Common myeloid progenitor, CD34-positive (primary cell): ENCODE data around the gene APOD.

Experiments used
- CTCF ChIA-PET: fragments of 350-600 bp; sonication (Branson Sonifier 250); formaldehyde crosslinking; loops from one replicate; lab custom pipeline; 2021; ENCODE audit warnings: antibody characterized with exemption; lab: Charles Lee
- POLR2A ChIA-PET: fragments of 350-600 bp; sonication (Branson Sonifier 250); formaldehyde crosslinking; loops from one replicate; lab custom pipeline; 2021; ENCODE audit warnings: antibody characterized with exemption; lab: Charles Lee
- DNase-seq, 3 donors: peaks; one replicate each; pipeline versions ENCODE4 v3.0.0 to v3.0.0-alpha.2; 2013
- H3K27ac ChIP-seq, 2 experiments: 1 replicate in 1 of 2; 2 replicates in 1 of 2; pipeline ENCODE4 v1.7.0; 2013; ENCODE audit warnings: inconsistent platforms in 2 of 2, low read length in 2 of 2, mild to moderate bottlenecking in 2 of 2, low read depth in 1 of 2, moderate library complexity in 1 of 2; ENCODE audit not compliant: severe bottlenecking in 2 of 2, insufficient read depth in 1 of 2, poor library complexity in 1 of 2
- H3K27me3 ChIP-seq, 5 experiments: replicated peaks in 2 of 5; 1 replicate in 3 of 5; 2 replicates in 2 of 5; pipeline versions ENCODE4 v1.6.1 to v1.7.0; 2013; ENCODE audit warnings: low read length in 4 of 5, mild to moderate bottlenecking in 2 of 5, moderate library complexity in 2 of 5, inconsistent platforms in 1 of 5; ENCODE audit not compliant: insufficient read depth in 5 of 5, control insufficient read depth in 4 of 5
- H3K36me3 ChIP-seq, 4 experiments: 1 replicate in 2 of 4; 2 replicates in 2 of 4; pipeline versions ENCODE4 v1.6.1 to v1.7.0; 2013; ENCODE audit warnings: low read length in 3 of 4, control low read depth in 1 of 4, mild to moderate bottlenecking in 1 of 4; ENCODE audit not compliant: control insufficient read depth in 4 of 4, insufficient read depth in 4 of 4
- H3K4me1 ChIP-seq, 4 experiments: 1 replicate in 3 of 4; 2 replicates in 1 of 4; pipeline versions ENCODE4 v1.6.1 to v1.7.1; 2013; ENCODE audit warnings: low read length in 3 of 4, mild to moderate bottlenecking in 3 of 4, control low read depth in 1 of 4, inconsistent platforms in 1 of 4, moderate library complexity in 1 of 4; ENCODE audit not compliant: control insufficient read depth in 4 of 4, insufficient read depth in 4 of 4; ENCODE audit errors: control extremely low read depth in 1 of 4
- H3K4me3 ChIP-seq, 7 experiments: 1 replicate in 4 of 7; 2 replicates in 3 of 7; pipeline versions ENCODE4 v1.5.1 to v1.7.0; 2013; ENCODE audit warnings: mild to moderate bottlenecking in 7 of 7, low read length in 6 of 7, moderate library complexity in 6 of 7, inconsistent platforms in 2 of 7, low read depth in 2 of 7, control low read depth in 1 of 7; ENCODE audit not compliant: insufficient read depth in 4 of 7, control insufficient read depth in 1 of 7; ENCODE audit errors: extremely low read depth in 1 of 7
- H3K9me3 ChIP-seq, 5 experiments: 1 replicate in 4 of 5; 2 replicates in 1 of 5; pipeline versions ENCODE4 v1.6.1 to v1.7.1; 2013; ENCODE audit warnings: low read length in 4 of 5, mild to moderate bottlenecking in 2 of 5, inconsistent platforms in 1 of 5, low read depth in 1 of 5, moderate library complexity in 1 of 5; ENCODE audit not compliant: control insufficient read depth in 4 of 5, insufficient read depth in 2 of 5; ENCODE audit errors: control extremely low read depth in 1 of 5
- WGBS: methylation state at CpG from one replicate; pipeline ENCODE4 v1.1.5; 2013; ENCODE audit not compliant: insufficient coverage; 5-methylcytosine and 5-hydroxymethylcytosine counted together

Gene APOD

GRCh38 chr3:195555110-195555509 lies 28.6 kb downstream of the APOD start:
- DNase-seq: no peak
- Histone ChIP-seq H3K9me3 (no peaks in the 10 kb centered on the region), H3K27ac (no peak overlapping the region), H3K36me3 (no peaks in the 10 kb centered on the region), H3K4me3 (no peak overlapping the region), H3K4me1 (peaks cover 2 to 8% (median 8%) of the 10 kb centered on the region in 4 experiments), H3K27me3 (peaks cover 0 to 5% (median 0%) of the 10 kb centered on the region in 5 experiments)
- 88% methylated on average over 8 of the region's 8 CpGs for WGBS
- CTCF ChIA-PET: interaction anchor here (1.4 to 1.7 kb wide), 4 partner anchors 11 to 43 kb away, joined by 3 to 4 read pairs (median 4); no protein-coding TSS in a partner anchor
- POLR2A ChIA-PET: interaction anchor here (1.1 kb wide), 1 partner anchor 12 kb away, joined by 3 read pairs; the partner anchor contains the start of gene PPP1R2

GRCh38 chr3:195554458-195554857 lies 29.3 kb downstream of the APOD start:
- Histone ChIP-seq H3K27me3 (peaks cover 0 to 5% (median 0%) of the 10 kb centered on the region in 5 experiments), H3K4me1 (peaks cover 8 to 12% (median 12%) of the 10 kb centered on the region in 4 experiments), H3K9me3 (no peaks in the 10 kb centered on the region), H3K36me3 (no peaks in the 10 kb centered on the region), H3K27ac (no peak overlapping the region), H3K4me3 (no peak overlapping the region)
- POLR2A ChIA-PET: no interaction called here
- WGBS: over 99% methylated on average over 13 of the region's 15 CpGs
- DNase-seq: no peak
- CTCF ChIA-PET: interaction anchor here (1.4 to 1.6 kb wide), 3 partner anchors 11 to 44 kb away, joined by 3 to 4 read pairs (median 3); no protein-coding TSS in a partner anchor

GRCh38 chr3:195553268-195553667 lies 30.5 kb downstream of the APOD start:
- Histone ChIP-seq H3K4me1 (peaks cover 15 to 23% (median 18%) of the 10 kb centered on the region in 4 experiments), H3K27me3 (peaks cover 0 to 5% (median 0%) of the 10 kb centered on the region in 5 experiments), H3K4me3 (no peak overlapping the region), H3K36me3 (no peaks in the 10 kb centered on the region), H3K9me3 (no peaks in the 10 kb centered on the region), H3K27ac (no peak overlapping the region)
- WGBS: 81% methylated on average over 7 of the region's 7 CpGs
- ChIA-PET CTCF (interaction anchor here (0.7 to 1.1 kb wide), 2 partner anchors 13 to 18 kb away, joined by 3 read pairs; no protein-coding TSS in a partner anchor), POLR2A (no interaction called here)
- DNase-seq: no peak

- WGBS: 79% methylated on average over 4 of the region's 7 CpGs
- peaks cover 0 to 8% (median 0%) of the 10 kb centered on the region in 5 experiments for H3K27me3 ChIP-seq
- H3K36me3 ChIP-seq: no peaks in the 10 kb centered on the region
- no peaks in the 10 kb centered on the region for H3K9me3 ChIP-seq
- DNase-seq: no peak
- ChIA-PET POLR2A (interaction anchor here (0.7 kb wide), 1 partner anchor 312 kb away, joined by 5 read pairs; no protein-coding TSS in a partner anchor), CTCF (interaction anchor here (0.9 kb wide), 1 partner anchor 9 kb away, joined by 3 read pairs; no protein-coding TSS in a partner anchor)
- H3K4me1 ChIP-seq: peaks cover 19 to 28% (median 23%) of the 10 kb centered on the region in 4 experiments
- H3K27ac ChIP-seq: no peak overlapping the region
- no peak overlapping the region for H3K4me3 ChIP-seq
Measured at GRCh38 chr3:195551381-195551978, 32.3 kb downstream of the APOD start.

GRCh38 chr3:195550723-195551122 lies 33.0 kb downstream of the APOD start:
- no peak overlapping the region for H3K27ac ChIP-seq
- H3K9me3 ChIP-seq: no peaks in the 10 kb centered on the region
- H3K36me3 ChIP-seq: no peaks in the 10 kb centered on the region
- no peak overlapping the region for H3K4me3 ChIP-seq
- peaks cover 0 to 8% (median 0%) of the 10 kb centered on the region in 5 experiments for H3K27me3 ChIP-seq
- ChIA-PET CTCF (interaction anchor here (0.9 to 1.4 kb wide), 3 partner anchors 9 to 300 kb away, joined by 3 to 4 read pairs (median 3); no protein-coding TSS in a partner anchor), POLR2A (interaction anchor here (0.5 to 0.7 kb wide), 2 partner anchors 21 to 311 kb away, joined by 4 to 5 read pairs; no protein-coding TSS in a partner anchor)
- no peak for DNase-seq
- H3K4me1 ChIP-seq: peaks cover 23 to 36% (median 30%) of the 10 kb centered on the region in 4 experiments
- 83% methylated on average over 2 of the region's 4 CpGs for WGBS

GRCh38 chr3:195549931-195550519 lies 33.7 kb downstream of the APOD start:
- Histone ChIP-seq H3K36me3 (no peaks in the 10 kb centered on the region), H3K27ac (no peak overlapping the region), H3K4me3 (peak overlapping the region in 2 of 7 experiments; percentile 19 to 29), H3K4me1 (peaks cover 23 to 40% (median 36%) of the 10 kb centered on the region in 4 experiments), H3K9me3 (no peaks in the 10 kb centered on the region), H3K27me3 (peaks cover 0 to 8% (median 0%) of the 10 kb centered on the region in 5 experiments)
- WGBS: 19% methylated on average over 9 of the region's 9 CpGs
- ChIA-PET POLR2A (interaction anchor here (0.5 kb wide), 1 partner anchor 21 kb away, joined by 4 read pairs; no protein-coding TSS in a partner anchor), CTCF (interaction anchor here (0.7 to 1.4 kb wide), 4 partner anchors 10 to 302 kb away, joined by 3 to 5 read pairs (median 4); no protein-coding TSS in a partner anchor)
- peak in 2 of 3 donors; percentile 53 to 65 for DNase-seq
